Hepatocyte (in vitro differentiated cells): Measurements from ENCODE around the gene BIRC5.

Experiments used
- EZH2 ChIP-seq: fragments of 200-600 bp; sonication (generic); IDR thresholded peaks from 2 replicates; pipeline ENCODE4 v1.6.1; 2016; ENCODE audit warnings: antibody characterized with exemption, mild to moderate bottlenecking, borderline replicate concordance
- EZH2phosphoT487 ChIP-seq: fragments of 200-600 bp; sonication (generic); IDR thresholded peaks from one replicate; pipeline ENCODE4 v1.6.1; 2018; ENCODE audit warnings: antibody characterized with exemption, mild to moderate bottlenecking, low read depth, moderate library complexity; ENCODE audit not compliant: unreplicated experiment, severe bottlenecking
- TF ChIP-seq, protein P1 (sequence below): fragments of 200-600 bp; sonication (generic); IDR thresholded peaks from 2 replicates; pipeline ENCODE4 v1.5.1; 2016; ENCODE audit warnings: antibody characterized with exemption, mild to moderate bottlenecking; ENCODE audit not compliant: poor library complexity

DNA sequence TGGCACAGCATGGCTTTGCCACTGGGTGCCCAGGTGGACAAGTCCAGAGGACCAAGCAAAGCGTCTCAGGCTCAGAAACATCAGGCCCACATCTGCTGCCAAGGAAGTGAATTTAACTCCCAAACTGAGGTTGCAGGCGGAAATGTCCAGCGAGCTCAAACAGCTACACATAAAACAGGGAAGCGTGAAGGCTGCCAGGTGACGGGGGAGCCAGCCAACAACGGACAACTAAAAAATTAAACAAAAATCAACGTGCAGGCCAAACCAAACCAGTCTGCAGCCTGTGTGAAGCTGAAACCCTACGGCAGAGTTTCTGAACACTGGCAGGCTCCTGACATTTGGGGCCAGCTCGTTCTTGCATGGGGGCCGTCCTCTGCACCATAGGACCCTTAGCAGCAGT, 29.7 kb upstream of the BIRC5 start:
- TF ChIP-seq, protein P1, sequence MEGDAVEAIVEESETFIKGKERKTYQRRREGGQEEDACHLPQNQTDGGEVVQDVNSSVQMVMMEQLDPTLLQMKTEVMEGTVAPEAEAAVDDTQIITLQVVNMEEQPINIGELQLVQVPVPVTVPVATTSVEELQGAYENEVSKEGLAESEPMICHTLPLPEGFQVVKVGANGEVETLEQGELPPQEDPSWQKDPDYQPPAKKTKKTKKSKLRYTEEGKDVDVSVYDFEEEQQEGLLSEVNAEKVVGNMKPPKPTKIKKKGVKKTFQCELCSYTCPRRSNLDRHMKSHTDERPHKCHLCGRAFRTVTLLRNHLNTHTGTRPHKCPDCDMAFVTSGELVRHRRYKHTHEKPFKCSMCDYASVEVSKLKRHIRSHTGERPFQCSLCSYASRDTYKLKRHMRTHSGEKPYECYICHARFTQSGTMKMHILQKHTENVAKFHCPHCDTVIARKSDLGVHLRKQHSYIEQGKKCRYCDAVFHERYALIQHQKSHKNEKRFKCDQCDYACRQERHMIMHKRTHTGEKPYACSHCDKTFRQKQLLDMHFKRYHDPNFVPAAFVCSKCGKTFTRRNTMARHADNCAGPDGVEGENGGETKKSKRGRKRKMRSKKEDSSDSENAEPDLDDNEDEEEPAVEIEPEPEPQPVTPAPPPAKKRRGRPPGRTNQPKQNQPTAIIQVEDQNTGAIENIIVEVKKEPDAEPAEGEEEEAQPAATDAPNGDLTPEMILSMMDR: no peak
- no peak for TF ChIP-seq EZH2
- TF ChIP-seq EZH2phosphoT487: no peak
